K562 (cell line): ENCODE data around the gene MROH8. TPM values are rescaled to one million over a fixed set of nuclear protein-coding genes. Genes with fewer than 3 reads are reported as not detected.

Experiments
- ATAC-seq: fragments of 200-7000 bp; cut with Tn5 transposase; 3 replicates; pipeline ENCODE4 v1.9.1; 2020; ENCODE audit warnings: moderate library complexity
- BruUV-seq: library from RNA; stranded (reverse); fragments of 400-500 nt; replicated peaks from 2 replicates; lab custom pipeline; 2021; lab: Mats Ljungman, UMichigan
- CTCF ChIA-PET: fragments of 300-600 bp; formaldehyde crosslinking; extraction: SDS; loops from one replicate; lab custom pipeline; 2021; ENCODE audit warnings: low intra/inter-chr PET ratio; lab: Yijun Ruan, JAX
- POLR2A ChIA-PET: fragments of 300-600, 350-650 bp; sonication (Branson Sonifier 250); formaldehyde crosslinking; extraction: SDS; loops from one replicate; lab custom pipeline; 2021; ENCODE audit warnings: antibody characterized with exemption, inconsistent platforms; lab: Yijun Ruan, JAX
- DNase-seq, 4 experiments: peaks; one replicate each; pipeline versions ENCODE4 v3.0.0 to v3.0.0-alpha.2; 2011 to 2018; ENCODE audit warnings: low spot score in 3 of 4, mixed read lengths in 3 of 4; ENCODE audit errors: extremely low read depth in 1 of 4
- FAIRE-seq: peaks from 2 replicates; lab custom pipeline; 2011; peaks lifted over from hg19 to GRCh38; lab: Jason Lieb, UNC
- H2AFZ ChIP-seq: 2 replicates; pipeline ENCODE4 v1.6.0; 2011; ENCODE audit warnings: low read depth, low read length, control low read depth, inconsistent platforms
- H3K27ac ChIP-seq: fragments of 200-600 bp; 3 replicates; pipeline ENCODE4 v1.8.0; 2011; ENCODE audit warnings: low read depth, mild to moderate bottlenecking, control low read depth, inconsistent platforms, low read length, moderate library complexity, mixed read lengths; ENCODE audit errors: extremely low read depth
- H3K27me3 ChIP-seq, 2 experiments: fragments of 300-600 bp in 1 of 2; 2 replicates in 1 of 2; 3 replicates in 1 of 2; pipeline versions ENCODE4 v1.6.0 to v1.8.0; 2011; ENCODE audit warnings: inconsistent platforms in 2 of 2, low read length in 2 of 2, mild to moderate bottlenecking in 1 of 2, mixed read lengths in 1 of 2, moderate library complexity in 1 of 2; ENCODE audit not compliant: control insufficient read depth in 2 of 2, insufficient read depth in 2 of 2
- H3K36me3 ChIP-seq: fragments of 300-600 bp; 3 replicates; pipeline ENCODE4 v1.8.0; 2011; ENCODE audit warnings: mild to moderate bottlenecking, low read length, inconsistent platforms; ENCODE audit not compliant: control insufficient read depth, insufficient read depth
- H3K4me1 ChIP-seq, 2 experiments: fragments of 200-600 bp in 1 of 2; replicated peaks in 1 of 2; 2 replicates in 1 of 2; 3 replicates in 1 of 2; pipeline versions ENCODE4 v1.5.1 to v1.8.0; 2011; ENCODE audit warnings: inconsistent platforms in 2 of 2, low read length in 2 of 2, mild to moderate bottlenecking in 1 of 2, mixed read lengths in 1 of 2, moderate library complexity in 1 of 2; ENCODE audit not compliant: control insufficient read depth in 2 of 2, insufficient read depth in 2 of 2
- H3K4me2 ChIP-seq: 2 replicates; pipeline ENCODE4 v1.6.1; 2011; ENCODE audit warnings: low read length, control low read depth, inconsistent platforms, mixed read lengths; ENCODE audit not compliant: insufficient read depth
- H3K4me3 ChIP-seq: fragments of 200-600 bp; sonication (generic), shearing (Covaris generic); 2 replicates; pipeline ENCODE4 v1.5.1; 2016; ENCODE audit warnings: control low read depth, inconsistent platforms
- H3K79me2 ChIP-seq: fragments of 200-600 bp; 3 replicates; pipeline ENCODE4 v1.8.0; 2011; ENCODE audit warnings: low read length, inconsistent platforms; ENCODE audit not compliant: control insufficient read depth, insufficient read depth
- H3K9ac ChIP-seq, 2 experiments: 2 replicates each; pipeline versions ENCODE4 v1.6.0 to v1.6.1; 2011; ENCODE audit warnings: low read depth in 2 of 2, low read length in 2 of 2, control low read depth in 1 of 2, inconsistent platforms in 1 of 2, mild to moderate bottlenecking in 1 of 2, mixed read lengths in 1 of 2; ENCODE audit not compliant: insufficient read depth in 1 of 2
- H3K9me1 ChIP-seq: one replicate; pipeline ENCODE4 v1.6.0; 2011; ENCODE audit warnings: inconsistent platforms, mild to moderate bottlenecking, low read length, moderate library complexity; ENCODE audit not compliant: control insufficient read depth, insufficient read depth
- H3K9me3 ChIP-seq: replicated peaks from 2 replicates; pipeline ENCODE4 v1.5.1; 2011; ENCODE audit warnings: low read depth, low read length, inconsistent platforms; ENCODE audit not compliant: control insufficient read depth, insufficient read depth
- H4K20me1 ChIP-seq: replicated peaks from 2 replicates; pipeline ENCODE4 v1.6.1; 2011; ENCODE audit warnings: low read length, inconsistent platforms, mixed read lengths; ENCODE audit not compliant: control insufficient read depth, insufficient read depth
- ARNT ChIP-seq, 2 experiments: fragments of 450-650 bp; IDR thresholded peaks; 2 replicates each; pipeline ENCODE4 v1.6.1; 2016; ENCODE audit warnings: mild to moderate bottlenecking in 1 of 2
- DNMT1 ChIP-seq: fragments of 450-650 bp; IDR thresholded peaks from 2 replicates; pipeline ENCODE4 v1.6.1; 2016; ENCODE audit warnings: antibody characterized with exemption, mild to moderate bottlenecking
- JUND ChIP-seq, 2 experiments: IDR thresholded peaks; 2 replicates in 1 of 2; 3 replicates in 1 of 2; pipeline ENCODE4 v1.6.1; 2011; ENCODE audit warnings: borderline replicate concordance in 2 of 2, low read depth in 2 of 2, low read length in 2 of 2, improper control_type of control experiment in 1 of 2, missing biosample characterization in 1 of 2, missing genetic modification characterization in 1 of 2, missing genetic modification reagents in 1 of 2
- KDM4B ChIP-seq, 2 experiments: fragments of 450-650 bp in 1 of 2; sonication (generic) in 1 of 2; IDR thresholded peaks; 2 replicates each; pipeline ENCODE4 v1.6.1; 2016 to 2017; ENCODE audit warnings: borderline replicate concordance in 2 of 2, antibody characterized with exemption in 1 of 2, low read depth in 1 of 2, mild to moderate bottlenecking in 1 of 2
- MTA1 ChIP-seq: fragments of 450-650 bp; IDR thresholded peaks from 2 replicates; pipeline ENCODE4 v1.6.1; 2017; ENCODE audit warnings: borderline replicate concordance
- MYBL2 ChIP-seq, 2 experiments: fragments of 450-650 bp in 1 of 2; sonication (generic) in 1 of 2; formaldehyde crosslinking in 1 of 2; IDR thresholded peaks; 2 replicates each; pipeline versions ENCODE4 v1.6.1 to v1.8.1; 2017 to 2022; ENCODE audit warnings: borderline replicate concordance in 1 of 2, inconsistent platforms in 1 of 2, low read depth in 1 of 2, mild to moderate bottlenecking in 1 of 2, missing genetic modification reagents in 1 of 2, moderate library complexity in 1 of 2
- NELFE ChIP-seq: IDR thresholded peaks from 2 replicates; pipeline ENCODE4 v1.6.1; 2011; ENCODE audit warnings: mild to moderate bottlenecking; ENCODE audit not compliant: insufficient read depth, insufficient read length
- RBBP5 ChIP-seq: fragments of 200-600 bp; sonication (generic); IDR thresholded peaks from 2 replicates; pipeline ENCODE4 v1.6.1; 2012; ENCODE audit warnings: borderline replicate concordance, mild to moderate bottlenecking, low read length, control low read depth, inconsistent platforms; ENCODE audit not compliant: insufficient read depth, poor library complexity, severe bottlenecking
- RERE ChIP-seq: sonication (generic); formaldehyde crosslinking; IDR thresholded peaks from 2 replicates; pipeline ENCODE4 v1.8.0; 2023; ENCODE audit warnings: missing genetic modification reagents, mild to moderate bottlenecking, borderline replicate concordance
- SREBF2 ChIP-seq: sonication (generic); formaldehyde crosslinking; IDR thresholded peaks from 2 replicates; pipeline ENCODE4 v1.4.0; 2020; ENCODE audit warnings: mild to moderate bottlenecking, missing genetic modification reagents
- ZFPM2 ChIP-seq: fragments of 250-450 bp; sonication (Bioruptor Pico); IDR thresholded peaks from 2 replicates; pipeline ENCODE4 v1.5.1; 2022; ENCODE audit warnings: mild to moderate bottlenecking
- WGBS: fragments of 100-300 bp; shearing (Covaris generic); methylation state at CpG from one replicate; pipeline ENCODE4 v1.1.6; 2016; ENCODE audit warnings: low coverage, mixed read lengths; ENCODE audit not compliant: insufficient coverage; ENCODE audit errors: missing lambda C conversion rate; 5-methylcytosine and 5-hydroxymethylcytosine counted together
- in situ Hi-C: fragments of 300-500 bp; cut with MboI; formaldehyde crosslinking; loops from 4 replicates; pipeline ENCODE4 v1.15.0; 2018; ENCODE audit warnings: inconsistent platforms, mixed read lengths
- intact Hi-C: fragments of 100-400 bp; cut with micrococcal nuclease; formaldehyde crosslinking; loops from 2 replicates; pipeline ENCODE4 v1.14.2; 2022
- polyA plus RNA-seq, 8 experiments: library from polyadenylated mRNA; depleted of rRNA in 4 of 8; stranded (reverse) in 5 of 8; unstranded in 3 of 8; fragments of >200 nt; fragmentation: Nextera tagmentation in 2 of 8; fragmentation: Illumina TruSeq in 1 of 8; extraction: Ambion mirVana in 2 of 8; extraction: Trizol in 1 of 8; gene quantifications; 2 replicates each; pipeline versions ENCODE4 v1.2.1 to v1.2.3, GENCODE V29; 2011 to 2014; ENCODE audit warnings: inconsistent platforms in 1 of 8, missing spikeins in 1 of 8
- total RNA-seq, 7 experiments: library from RNA; depleted of rRNA in 6 of 7; stranded (reverse); fragments of >200 nt in 6 of 7; fragmentation: Illumina TruSeq in 2 of 7; extraction: Trizol in 2 of 7; gene quantifications; 2 replicates each; pipeline versions ENCODE4 v1.2.1 to v1.2.3, GENCODE V29; 2011 to 2021; ENCODE audit warnings: low replicate concordance in 1 of 7

The MROH8 gene
- total and polyA plus RNA-seq, 9 of the 15 experiments (the other 6 are each of a cell fraction or from before 2014, with no cell fraction given): 0.21 to 1.5 (median 0.78) TPM

GRCh38 chr20:37207171-37207570 is 27.8 kb upstream of the MROH8 start (continued):
- no peak for TF ChIP-seq RERE

GRCh38 chr20:37205794-37206193 is 26.4 kb upstream of the MROH8 start:
- 88% methylated on average over 2 of the region's 2 CpGs for WGBS
- H3K36me3 ChIP-seq: peaks cover 96% of the 10 kb centered on the region
- H4K20me1 ChIP-seq: peaks cover 7% of the 10 kb centered on the region; the same call in 1 of the 2 replicates
- H3K9ac ChIP-seq: no peak overlapping the region
- in situ Hi-C loops: no loop called here
- CTCF ChIA-PET: no interaction called here
- H3K27me3 ChIP-seq: no peaks in the 10 kb centered on the region
- no peak overlapping the region for H3K27ac ChIP-seq
- DNase-seq: no peak
- no peak overlapping the region for H3K4me2 ChIP-seq
- intact Hi-C loops: no loop called here
- no peaks in the 10 kb centered on the region for H3K9me3 ChIP-seq
- H3K4me3 ChIP-seq: no peak overlapping the region
- ATAC-seq: no peak
- TF ChIP-seq MYBL2 (IDR thresholded peaks at IDR 0.05; ENCODE audit: low read depth) (no peak), MYBL2 (CRISPR knock-in tag; IDR thresholded peaks at IDR 0.05; ENCODE audit: borderline replicate concordance) (no peak), MTA1 (no peak), JUND (IDR thresholded peaks at IDR 0.05; ENCODE audit: borderline replicate concordance, low read depth, low read length) (no peak), JUND (tag; IDR thresholded peaks at IDR 0.05; ENCODE audit: borderline replicate concordance, low read depth, low read length) (no peak), RBBP5 (no peak), DNMT1 (no peak), NELFE (no peak), KDM4B (IDR thresholded peaks at IDR 0.05; ENCODE audit: borderline replicate concordance in 2 of 2, low read depth in 1 of 2) (no peak), ARNT (IDR thresholded peaks at IDR 0.05) (no peak), SREBF2 (CRISPR knock-in tag) (no peak), ZFPM2 (CRISPR knock-in tag) (no peak)
- POLR2A ChIA-PET: interaction anchor here (0.8 to 2.2 kb wide), 2 partner anchors 10 to 16 kb away, joined by 3 to 8 read pairs; no protein-coding TSS in a partner anchor
- H3K4me1 ChIP-seq: no peaks in the 10 kb centered on the region
- no peak for FAIRE-seq
- no TSS peak for BruUV-seq
- H2AFZ ChIP-seq: no peak overlapping the region
- H3K79me2 ChIP-seq: 0 out of 3 replicates have a peak, but pooled peaks cover 8% of the 10 kb centered on the region
- H3K9me1 ChIP-seq: no peaks in the 10 kb centered on the region
